Stimulated activated naive CD8-positive, alpha-beta T cell treated with anti-CD3 and anti-CD28 coated beads, Interleukin-15, Interleukin-2, amounts not matched to agents 100 U/mL and 50 U/mL, for 24 hours (primary cell): Measurements from ENCODE around the gene TTC5.
A peak's percentile ranks its signal among the peaks of the same experiment; 100 is the strongest.
"Not testable (repeated sequence)": the region's sequence is repeated elsewhere in the genome, so short reads cannot be mapped to it uniquely, and the experiment has no call there.

Experiments
- ATAC-seq: fragments of 150-1000 bp; cut with Tn5 transposase; one replicate; pipeline ENCODE4 v1.10.0; 2021
- DNase-seq: peaks from one replicate; pipeline ENCODE4 v3.0.0; 2021

The TTC5 gene

GRCh38 chr14:20305265-20306078, at the start of gene TTC5:
Gene TTC5, minus strand, starts transcription at chr14:20305951. Its CDS starts 14 bp downstream, at chr14:20305937.
- ATAC-seq (peak; percentile 97), DNase-seq (peak; percentile 93)

- ATAC-seq = no peak
- no peak for DNase-seq
Measured at GRCh38 chr14:20350860-20351259, 45.1 kb upstream of the TTC5 start.

- no peak for DNase-seq
- no peak for ATAC-seq
Measured at GRCh38 chr14:20350282-20350681, 44.5 kb upstream of the TTC5 start.

GRCh38 chr14:20347747-20348146, 42.0 kb upstream of the TTC5 start:
- DNase-seq (no peak), ATAC-seq (no peak)

- no peak for ATAC-seq
- no peak for DNase-seq
Measured at GRCh38 chr14:20346713-20347112, 41.0 kb upstream of the TTC5 start.

GRCh38 chr14:20345366-20345765, 39.6 kb upstream of the TTC5 start:
- no peak for ATAC-seq
- DNase-seq = no peak

- ATAC-seq (no peak), DNase-seq (no peak)
Measured at GRCh38 chr14:20343862-20344220, 38.1 kb upstream of the TTC5 start.

- peak; percentile 97 for DNase-seq
- peak; percentile 99 for ATAC-seq
Measured at GRCh38 chr14:20343092-20343861, 37.5 kb upstream of the TTC5 start, which contains the start of gene PARP2. Gene PARP2, plus strand, starts transcription at chr14:20343635. Its CDS starts 7 bp downstream, at chr14:20343642.

- DNase-seq (no peak), ATAC-seq (no peak)
Measured at GRCh38 chr14:20341646-20342045, 35.9 kb upstream of the TTC5 start.

- ATAC-seq, DNase-seq: not testable (repeated sequence)
Measured at GRCh38 chr14:20341032-20341431, 35.3 kb upstream of the TTC5 start.

GRCh38 chr14:20334017-20334416, 28.3 kb upstream of the TTC5 start:
- no peak for ATAC-seq
- no peak for DNase-seq

- DNase-seq (no peak), ATAC-seq (peak; percentile 8)
Measured at GRCh38 chr14:20333494-20333841, 27.7 kb upstream of the TTC5 start.

- DNase-seq = peak; percentile 43
- peak; percentile 98 for ATAC-seq
Measured at GRCh38 chr14:20332788-20333493, 27.2 kb upstream of the TTC5 start, which contains the start of gene CCNB1IP1. Gene CCNB1IP1, minus strand, starts transcription at chr14:20333279. Its CDS starts 16,756 bp downstream, at chr14:20316523.

- no peak for ATAC-seq
- DNase-seq = no peak
Measured at GRCh38 chr14:20332431-20332787, 26.7 kb upstream of the TTC5 start.

GRCh38 chr14:20331053-20331613, 25.4 kb upstream of the TTC5 start:
- no peak for DNase-seq
- ATAC-seq = no peak

GRCh38 chr14:20329355-20329754, 23.6 kb upstream of the TTC5 start:
- DNase-seq (no peak), ATAC-seq (no peak)

GRCh38 chr14:20328705-20329104, 23.0 kb upstream of the TTC5 start:
- no peak for ATAC-seq
- DNase-seq = no peak

GRCh38 chr14:20327005-20327869, 21.5 kb upstream of the TTC5 start:
- peak; percentile 43 for ATAC-seq
- no peak for DNase-seq

- DNase-seq (no peak), ATAC-seq (no peak)
Measured at GRCh38 chr14:20317720-20318119, 12.0 kb upstream of the TTC5 start.

GRCh38 chr14:20314026-20314425, 8.3 kb upstream of the TTC5 start:
- ATAC-seq (no peak), DNase-seq (no peak)

GRCh38 chr14:20306079-20306423, 300 bp upstream of the TTC5 start:
- ATAC-seq = no peak
- no peak for DNase-seq
